Measurements from ENCODE around the gene SKOR1.

SKOR1 gene

GRCh38 chr15:67863442-67863987 lies 38.2 kb downstream of the SKOR1 start:
- Histone ChIP-seq H3K9me3 (ENCODE audit: control insufficient read depth in 5 of 5, low read length in 5 of 5) (no peaks in the 10 kb centered on the region), H3K27me3 (ENCODE audit: control insufficient read depth in 5 of 5, insufficient read depth in 4 of 5, low read length in 5 of 5) (peaks cover 0 to 2% (median 0%) of the 10 kb centered on the region in 5 donors), H3K36me3 (ENCODE audit: control insufficient read depth in 5 of 5, insufficient read depth in 5 of 5, low read length in 5 of 5) (no peaks in the 10 kb centered on the region), H3K4me1 (ENCODE audit: control insufficient read depth in 5 of 5, insufficient read depth in 5 of 5, low read length in 5 of 5) (peaks cover 0 to 14% (median 9%) of the 10 kb centered on the region in 5 donors), H3K9ac (ENCODE audit: low read length in 5 of 5) (peak overlapping the region in 3 of 5 donors; percentile 9 to 57 (median 16)), H3K27ac (ENCODE audit: low read depth, low read length) (no peak overlapping the region), H3K4me3 (ENCODE audit: low read depth in 1 of 5, low read length in 5 of 5) (peak overlapping the region; percentile 53 to 66 (median 61))

DNA sequence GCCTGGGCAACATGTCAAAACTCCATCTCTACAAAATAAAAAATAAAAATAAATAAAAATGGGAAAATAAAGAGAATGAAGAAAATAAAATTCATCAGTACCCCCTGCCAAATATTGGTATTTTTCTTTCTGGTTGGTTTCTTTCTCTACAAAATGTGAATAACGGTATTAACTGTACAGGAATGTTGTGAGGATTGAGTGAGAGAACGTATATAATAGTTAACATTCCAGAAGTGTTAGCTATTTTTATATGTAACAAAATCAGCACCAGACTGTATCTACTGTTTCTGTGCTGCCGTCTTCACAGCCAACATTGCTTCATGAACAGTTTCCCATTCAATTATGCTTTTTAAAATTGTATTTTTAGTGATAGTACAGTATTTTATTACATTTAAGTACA lies 40.0 kb downstream of the SKOR1 start:
- Histone ChIP-seq H3K4me3 (ENCODE audit: low read depth in 1 of 5, low read length in 5 of 5) (no peak overlapping the region), H3K9me3 (ENCODE audit: control insufficient read depth in 5 of 5, low read length in 5 of 5) (peaks cover 0 to 9% (median 2%) of the 10 kb centered on the region in 5 donors), H3K27me3 (ENCODE audit: control insufficient read depth in 5 of 5, insufficient read depth in 4 of 5, low read length in 5 of 5) (peaks cover 0 to under 1% (median 0%) of the 10 kb centered on the region in 5 donors), H3K9ac (ENCODE audit: low read length in 5 of 5) (no peak overlapping the region), H3K27ac (ENCODE audit: low read depth, low read length) (no peak overlapping the region), H3K36me3 (ENCODE audit: control insufficient read depth in 5 of 5, insufficient read depth in 5 of 5, low read length in 5 of 5) (no peaks in the 10 kb centered on the region), H3K4me1 (ENCODE audit: control insufficient read depth in 5 of 5, insufficient read depth in 5 of 5, low read length in 5 of 5) (peaks cover 0 to 14% (median 9%) of the 10 kb centered on the region in 5 donors)

DNA sequence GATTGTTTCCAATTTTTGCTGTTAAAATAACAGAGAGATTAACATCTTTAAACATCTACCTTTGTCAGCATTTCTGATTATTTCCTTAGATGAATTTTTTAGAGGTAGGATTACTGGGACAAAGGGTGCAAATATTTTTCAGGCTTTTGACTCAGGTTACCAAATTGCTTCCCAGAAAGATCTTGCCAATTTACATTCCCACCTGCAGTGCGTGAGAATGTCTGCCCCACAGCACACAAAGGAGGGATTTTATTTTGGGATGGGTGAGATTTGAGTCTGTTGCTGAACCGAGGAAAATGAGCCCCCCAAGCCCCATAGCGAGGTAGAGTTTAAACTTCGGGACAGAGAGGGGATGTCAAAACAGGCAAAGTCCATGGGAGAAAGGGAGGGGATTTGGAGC lies 40.5 kb downstream of the SKOR1 start:
- H3K9ac ChIP-seq (ENCODE audit: low read length in 5 of 5), result no peak overlapping the region
- peaks cover 0 to 14% (median 9%) of the 10 kb centered on the region in 5 donors for H3K4me1 ChIP-seq (ENCODE audit: control insufficient read depth in 5 of 5, insufficient read depth in 5 of 5, low read length in 5 of 5)
- no peaks in the 10 kb centered on the region for H3K36me3 ChIP-seq (ENCODE audit: control insufficient read depth in 5 of 5, insufficient read depth in 5 of 5, low read length in 5 of 5)
- no peaks in the 10 kb centered on the region for H3K27me3 ChIP-seq (ENCODE audit: control insufficient read depth in 5 of 5, insufficient read depth in 4 of 5, low read length in 5 of 5)
- no peak overlapping the region for H3K27ac ChIP-seq (ENCODE audit: low read depth, low read length)
- H3K4me3 ChIP-seq (ENCODE audit: low read depth in 1 of 5, low read length in 5 of 5), result no peak overlapping the region
- H3K9me3 ChIP-seq (ENCODE audit: control insufficient read depth in 5 of 5, low read length in 5 of 5), result peaks cover 0 to 9% (median 2%) of the 10 kb centered on the region in 5 donors

- H3K9me3 ChIP-seq (ENCODE audit: control insufficient read depth in 5 of 5, low read length in 5 of 5), result peaks cover 0 to 17% (median 7%) of the 10 kb centered on the region in 5 donors
- H3K4me3 ChIP-seq (ENCODE audit: low read depth in 1 of 5, low read length in 5 of 5), result no peak overlapping the region
- H3K9ac ChIP-seq (ENCODE audit: low read length in 5 of 5), result no peak overlapping the region
- H3K27ac ChIP-seq (ENCODE audit: low read depth, low read length), result no peak overlapping the region
- H3K4me1 ChIP-seq (ENCODE audit: control insufficient read depth in 5 of 5, insufficient read depth in 5 of 5, low read length in 5 of 5), result no peaks in the 10 kb centered on the region
- no peaks in the 10 kb centered on the region for H3K36me3 ChIP-seq (ENCODE audit: control insufficient read depth in 5 of 5, insufficient read depth in 5 of 5, low read length in 5 of 5)
- no peaks in the 10 kb centered on the region for H3K27me3 ChIP-seq (ENCODE audit: control insufficient read depth in 5 of 5, insufficient read depth in 4 of 5, low read length in 5 of 5)
These were observed 44.4 kb downstream of the SKOR1 start for GRCh38 chr15:67869701-67870100.

- H3K4me3 ChIP-seq (ENCODE audit: low read depth in 1 of 5, low read length in 5 of 5), result no peak overlapping the region
- H3K9ac ChIP-seq (ENCODE audit: low read length in 5 of 5), result no peak overlapping the region
- no peaks in the 10 kb centered on the region for H3K36me3 ChIP-seq (ENCODE audit: control insufficient read depth in 5 of 5, insufficient read depth in 5 of 5, low read length in 5 of 5)
- H3K27ac ChIP-seq (ENCODE audit: low read depth, low read length), result no peak overlapping the region
- no peaks in the 10 kb centered on the region for H3K27me3 ChIP-seq (ENCODE audit: control insufficient read depth in 5 of 5, insufficient read depth in 4 of 5, low read length in 5 of 5)
- H3K4me1 ChIP-seq (ENCODE audit: control insufficient read depth in 5 of 5, insufficient read depth in 5 of 5, low read length in 5 of 5), result no peaks in the 10 kb centered on the region
- peaks cover 0 to 17% (median 7%) of the 10 kb centered on the region in 5 donors for H3K9me3 ChIP-seq (ENCODE audit: control insufficient read depth in 5 of 5, low read length in 5 of 5)
These were observed 45.6 kb downstream of the SKOR1 start for GRCh38 chr15:67870868-67871408.

GRCh38 chr15:67873777-67874176 lies 48.5 kb downstream of the SKOR1 start:
- Histone ChIP-seq H3K27ac (ENCODE audit: low read depth, low read length) (no peak overlapping the region), H3K27me3 (ENCODE audit: control insufficient read depth in 5 of 5, insufficient read depth in 4 of 5, low read length in 5 of 5) (no peaks in the 10 kb centered on the region), H3K4me1 (ENCODE audit: control insufficient read depth in 5 of 5, insufficient read depth in 5 of 5, low read length in 5 of 5) (no peaks in the 10 kb centered on the region), H3K9ac (ENCODE audit: low read length in 5 of 5) (no peak overlapping the region), H3K9me3 (ENCODE audit: control insufficient read depth in 5 of 5, low read length in 5 of 5) (peaks cover 0 to 17% (median 7%) of the 10 kb centered on the region in 5 donors), H3K36me3 (ENCODE audit: control insufficient read depth in 5 of 5, insufficient read depth in 5 of 5, low read length in 5 of 5) (no peaks in the 10 kb centered on the region), H3K4me3 (ENCODE audit: low read depth in 1 of 5, low read length in 5 of 5) (no peak overlapping the region)

DNA sequence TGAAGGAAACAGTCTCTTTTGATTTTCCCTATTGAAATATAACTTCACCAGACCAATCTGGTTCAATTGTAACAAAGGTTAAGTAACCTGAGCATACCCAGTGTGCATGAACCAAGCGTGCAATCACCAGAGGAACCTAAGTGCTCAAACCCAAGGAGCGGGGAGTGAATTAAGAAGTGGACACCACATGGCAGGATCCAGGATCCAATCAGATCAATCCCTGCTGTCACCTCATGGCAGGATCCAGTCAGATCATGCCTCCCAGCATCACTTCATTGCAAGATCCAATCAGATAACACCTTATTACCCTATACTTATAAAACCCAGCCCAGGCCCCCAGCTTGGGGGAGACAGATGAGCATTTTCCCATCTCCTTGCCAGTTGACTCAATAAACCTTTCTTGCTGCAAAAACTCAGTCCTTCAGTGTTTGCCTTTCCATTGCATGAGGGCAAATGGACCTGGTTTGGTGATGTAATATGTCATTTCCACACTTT lies 53.5 kb downstream of the SKOR1 start:
- H3K36me3 ChIP-seq (ENCODE audit: control insufficient read depth in 5 of 5, insufficient read depth in 5 of 5, low read length in 5 of 5), result no peaks in the 10 kb centered on the region
- H3K9me3 ChIP-seq (ENCODE audit: control insufficient read depth in 5 of 5, low read length in 5 of 5), result peaks cover 0 to 1% (median under 1%) of the 10 kb centered on the region in 5 donors
- H3K4me3 ChIP-seq (ENCODE audit: low read depth in 1 of 5, low read length in 5 of 5), result no peak overlapping the region
- no peak overlapping the region for H3K27ac ChIP-seq (ENCODE audit: low read depth, low read length)
- H3K4me1 ChIP-seq (ENCODE audit: control insufficient read depth in 5 of 5, insufficient read depth in 5 of 5, low read length in 5 of 5), result peaks cover 0 to 16% (median 8%) of the 10 kb centered on the region in 5 donors
- H3K9ac ChIP-seq (ENCODE audit: low read length in 5 of 5), result no peak overlapping the region
- no peaks in the 10 kb centered on the region for H3K27me3 ChIP-seq (ENCODE audit: control insufficient read depth in 5 of 5, insufficient read depth in 4 of 5, low read length in 5 of 5)

GRCh38 chr15:67879440-67880129 lies 54.3 kb downstream of the SKOR1 start:
- H3K4me1 ChIP-seq (ENCODE audit: control insufficient read depth in 5 of 5, insufficient read depth in 5 of 5, low read length in 5 of 5), result peaks cover 1 to 23% (median 14%) of the 10 kb centered on the region in 5 donors
- no peaks in the 10 kb centered on the region for H3K36me3 ChIP-seq (ENCODE audit: control insufficient read depth in 5 of 5, insufficient read depth in 5 of 5, low read length in 5 of 5)
- H3K27me3 ChIP-seq (ENCODE audit: control insufficient read depth in 5 of 5, insufficient read depth in 4 of 5, low read length in 5 of 5), result no peaks in the 10 kb centered on the region
- no peak overlapping the region for H3K4me3 ChIP-seq (ENCODE audit: low read depth in 1 of 5, low read length in 5 of 5)
- no peak overlapping the region for H3K9ac ChIP-seq (ENCODE audit: low read length in 5 of 5)
- H3K9me3 ChIP-seq (ENCODE audit: control insufficient read depth in 5 of 5, low read length in 5 of 5), result no peaks in the 10 kb centered on the region
- no peak overlapping the region for H3K27ac ChIP-seq (ENCODE audit: low read depth, low read length)

- Histone ChIP-seq H3K4me3 (ENCODE audit: low read depth in 1 of 5, low read length in 5 of 5) (no peak overlapping the region), H3K9me3 (ENCODE audit: control insufficient read depth in 5 of 5, low read length in 5 of 5) (no peaks in the 10 kb centered on the region), H3K36me3 (ENCODE audit: control insufficient read depth in 5 of 5, insufficient read depth in 5 of 5, low read length in 5 of 5) (no peaks in the 10 kb centered on the region), H3K27ac (ENCODE audit: low read depth, low read length) (no peak overlapping the region), H3K9ac (ENCODE audit: low read length in 5 of 5) (no peak overlapping the region), H3K4me1 (ENCODE audit: control insufficient read depth in 5 of 5, insufficient read depth in 5 of 5, low read length in 5 of 5) (peaks cover 4 to 32% (median 20%) of the 10 kb centered on the region in 5 donors), H3K27me3 (ENCODE audit: control insufficient read depth in 5 of 5, insufficient read depth in 4 of 5, low read length in 5 of 5) (no peaks in the 10 kb centered on the region)
These were observed 55.4 kb downstream of the SKOR1 start for GRCh38 chr15:67880651-67881182.

Data from subcutaneous abdominal adipose tissue (tissue), 5 donors.